Measurements from ENCODE around the gene QKI. TPM values are rescaled to one million over a fixed set of nuclear protein-coding genes. Genes with fewer than 3 reads are reported as not detected.

Gene QKI
- total RNA-seq, 1 donor from 2014 or later, result 234 TPM

DNA sequence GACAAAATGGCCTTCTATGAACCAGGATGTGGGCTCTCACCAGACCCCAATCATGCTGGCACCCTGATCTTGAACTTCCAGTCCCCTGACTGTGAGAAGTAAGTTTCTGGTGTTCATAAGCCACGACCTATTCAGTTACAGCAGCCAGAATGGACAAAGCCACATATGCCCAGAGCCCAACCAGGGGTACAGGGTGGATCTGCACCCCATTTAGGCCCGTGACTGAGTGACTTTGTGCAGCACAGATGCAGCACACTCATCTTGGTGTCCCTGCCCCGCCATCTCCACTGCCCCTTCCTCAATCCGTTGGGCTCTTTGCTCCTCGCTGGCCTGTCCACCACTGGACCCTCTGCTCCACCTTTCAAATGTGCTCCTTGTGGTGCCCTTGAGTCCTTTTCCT, 205.6 kb downstream of the QKI start:
- intact Hi-C loops (cut with DNase I), result no loop called here
- ATAC-seq, result no peak
- no peaks in the 10 kb centered on the region for H3K27me3 ChIP-seq
- H3K4me1 ChIP-seq, result no peaks in the 10 kb centered on the region
- no peak overlapping the region for H3K27ac ChIP-seq
- H3K4me3 ChIP-seq, result no peak overlapping the region
- no peak for DNase-seq
- TF ChIP-seq, protein P1, sequence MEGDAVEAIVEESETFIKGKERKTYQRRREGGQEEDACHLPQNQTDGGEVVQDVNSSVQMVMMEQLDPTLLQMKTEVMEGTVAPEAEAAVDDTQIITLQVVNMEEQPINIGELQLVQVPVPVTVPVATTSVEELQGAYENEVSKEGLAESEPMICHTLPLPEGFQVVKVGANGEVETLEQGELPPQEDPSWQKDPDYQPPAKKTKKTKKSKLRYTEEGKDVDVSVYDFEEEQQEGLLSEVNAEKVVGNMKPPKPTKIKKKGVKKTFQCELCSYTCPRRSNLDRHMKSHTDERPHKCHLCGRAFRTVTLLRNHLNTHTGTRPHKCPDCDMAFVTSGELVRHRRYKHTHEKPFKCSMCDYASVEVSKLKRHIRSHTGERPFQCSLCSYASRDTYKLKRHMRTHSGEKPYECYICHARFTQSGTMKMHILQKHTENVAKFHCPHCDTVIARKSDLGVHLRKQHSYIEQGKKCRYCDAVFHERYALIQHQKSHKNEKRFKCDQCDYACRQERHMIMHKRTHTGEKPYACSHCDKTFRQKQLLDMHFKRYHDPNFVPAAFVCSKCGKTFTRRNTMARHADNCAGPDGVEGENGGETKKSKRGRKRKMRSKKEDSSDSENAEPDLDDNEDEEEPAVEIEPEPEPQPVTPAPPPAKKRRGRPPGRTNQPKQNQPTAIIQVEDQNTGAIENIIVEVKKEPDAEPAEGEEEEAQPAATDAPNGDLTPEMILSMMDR (IDR thresholded peaks at IDR 0.05), result no peak
- H3K36me3 ChIP-seq, result no peaks in the 10 kb centered on the region
- H3K9me3 ChIP-seq, result no peaks in the 10 kb centered on the region

DNA sequence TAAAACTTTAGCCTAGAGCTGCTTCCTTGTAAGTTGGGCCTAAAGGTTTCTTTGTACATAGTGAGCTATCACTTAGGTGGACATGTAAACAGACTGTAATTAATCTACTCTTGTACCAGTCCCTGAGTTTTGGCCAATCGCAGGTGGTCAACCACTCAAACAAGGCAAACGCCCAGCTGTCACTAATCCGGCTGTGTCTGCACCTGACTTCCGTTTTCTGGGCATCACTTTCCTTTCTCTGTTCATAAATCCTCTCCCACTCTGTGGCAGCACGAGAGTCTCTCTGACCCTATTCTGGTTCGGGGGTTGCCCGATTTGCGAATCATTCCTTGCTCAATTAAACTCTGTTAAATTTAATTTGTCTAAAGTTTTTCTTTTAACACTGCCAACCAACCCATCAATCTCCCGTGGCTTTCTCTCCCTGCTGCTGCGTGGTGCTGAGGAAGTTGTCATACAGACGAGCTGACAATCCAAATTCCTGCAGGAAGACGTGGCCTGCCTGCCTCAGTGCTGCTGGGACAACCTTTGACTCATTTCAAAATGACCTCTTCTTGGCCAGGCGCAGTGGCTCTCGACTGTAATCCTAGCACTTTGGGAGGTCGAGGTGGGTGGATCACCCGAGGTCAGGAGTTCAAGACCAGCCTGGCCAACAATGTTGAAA, 206.3 kb downstream of the QKI start:
- intact Hi-C loops (cut with DNase I), result no loop called here
- H3K4me1 ChIP-seq, result no peaks in the 10 kb centered on the region
- H3K27me3 ChIP-seq, result no peaks in the 10 kb centered on the region
- TF ChIP-seq, protein P1 (IDR thresholded peaks at IDR 0.05), result no peak
- no peaks in the 10 kb centered on the region for H3K9me3 ChIP-seq
- no peak overlapping the region for H3K27ac ChIP-seq
- H3K36me3 ChIP-seq, result no peaks in the 10 kb centered on the region
- H3K4me3 ChIP-seq, result no peak overlapping the region
- ATAC-seq, result no peak
- no peak for DNase-seq

DNA sequence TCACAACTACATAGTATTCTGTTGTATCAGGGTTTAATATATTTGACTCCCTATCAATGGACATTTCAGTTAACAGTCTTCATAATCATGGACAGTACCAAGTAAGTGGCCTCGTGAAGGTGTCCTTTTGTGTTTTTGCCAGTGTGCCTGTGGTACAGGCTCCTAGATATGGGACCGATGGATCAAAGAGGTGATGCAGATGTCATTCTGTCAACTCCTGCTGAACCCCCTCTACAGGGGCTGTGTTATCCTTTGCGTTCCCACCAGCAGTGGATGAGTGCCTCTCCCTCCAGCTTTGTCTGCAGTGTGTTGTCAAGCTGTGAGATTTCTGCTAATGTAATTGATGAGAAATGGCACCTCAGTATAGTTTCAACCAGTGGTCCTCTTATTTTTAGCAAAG, 210.7 kb downstream of the QKI start:
- Histone ChIP-seq H3K4me3 (no peak overlapping the region), H3K9me3 (no peaks in the 10 kb centered on the region), H3K36me3 (no peaks in the 10 kb centered on the region), H3K27ac (no peak overlapping the region), H3K27me3 (peaks cover under 1% of the 10 kb centered on the region), H3K4me1 (no peaks in the 10 kb centered on the region)
- intact Hi-C loops (cut with DNase I), result no loop called here
- DNase-seq, result no peak
- TF ChIP-seq, protein P1 (IDR thresholded peaks at IDR 0.05), result no peak
- no peak for ATAC-seq

DNA sequence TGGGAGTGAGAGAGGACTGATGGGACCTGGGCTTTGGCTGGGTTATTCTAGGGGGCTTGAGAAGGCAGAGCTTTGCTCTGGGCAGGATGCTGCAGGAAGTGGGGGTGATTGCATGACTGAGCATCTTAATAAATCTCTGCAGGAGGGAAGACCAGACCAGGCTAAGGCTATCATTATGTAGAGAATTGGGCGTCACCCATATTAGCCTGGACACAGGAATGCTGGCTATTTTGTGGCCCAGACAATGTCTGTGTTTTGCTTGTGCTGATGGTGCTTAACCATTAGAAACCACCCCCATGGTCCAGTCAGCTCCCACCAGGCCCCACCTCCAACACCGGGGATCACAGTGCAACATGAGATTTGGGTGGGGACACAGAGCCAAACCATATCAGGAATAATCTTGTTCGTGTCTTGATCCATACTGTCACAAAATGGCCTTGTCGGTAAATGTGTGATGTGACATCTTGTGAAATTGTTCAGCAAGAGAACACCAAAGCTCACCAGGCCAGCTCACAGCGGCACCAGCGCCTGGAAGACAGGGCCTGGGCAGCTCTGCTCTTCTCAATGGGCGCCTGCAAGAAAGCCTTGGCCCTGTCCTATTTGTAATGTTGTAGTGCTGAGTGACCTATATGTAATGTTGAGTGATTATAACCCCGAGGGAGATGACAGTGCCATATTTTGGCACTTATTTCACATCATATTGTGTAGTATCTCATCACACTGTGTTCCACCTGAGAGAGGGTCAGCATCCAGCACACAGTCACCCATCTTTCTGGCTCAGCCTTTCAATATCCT, 211.8 kb downstream of the QKI start:
- Histone ChIP-seq H3K27me3 (peaks cover 10% of the 10 kb centered on the region), H3K36me3 (no peaks in the 10 kb centered on the region), H3K27ac (no peak overlapping the region), H3K9me3 (no peaks in the 10 kb centered on the region), H3K4me3 (no peak overlapping the region), H3K4me1 (no peaks in the 10 kb centered on the region)
- DNase-seq, result no peak
- TF ChIP-seq, protein P1 (IDR thresholded peaks at IDR 0.05), result no peak
- ATAC-seq, result no peak
- intact Hi-C loops (cut with DNase I), result no loop called here

DNA sequence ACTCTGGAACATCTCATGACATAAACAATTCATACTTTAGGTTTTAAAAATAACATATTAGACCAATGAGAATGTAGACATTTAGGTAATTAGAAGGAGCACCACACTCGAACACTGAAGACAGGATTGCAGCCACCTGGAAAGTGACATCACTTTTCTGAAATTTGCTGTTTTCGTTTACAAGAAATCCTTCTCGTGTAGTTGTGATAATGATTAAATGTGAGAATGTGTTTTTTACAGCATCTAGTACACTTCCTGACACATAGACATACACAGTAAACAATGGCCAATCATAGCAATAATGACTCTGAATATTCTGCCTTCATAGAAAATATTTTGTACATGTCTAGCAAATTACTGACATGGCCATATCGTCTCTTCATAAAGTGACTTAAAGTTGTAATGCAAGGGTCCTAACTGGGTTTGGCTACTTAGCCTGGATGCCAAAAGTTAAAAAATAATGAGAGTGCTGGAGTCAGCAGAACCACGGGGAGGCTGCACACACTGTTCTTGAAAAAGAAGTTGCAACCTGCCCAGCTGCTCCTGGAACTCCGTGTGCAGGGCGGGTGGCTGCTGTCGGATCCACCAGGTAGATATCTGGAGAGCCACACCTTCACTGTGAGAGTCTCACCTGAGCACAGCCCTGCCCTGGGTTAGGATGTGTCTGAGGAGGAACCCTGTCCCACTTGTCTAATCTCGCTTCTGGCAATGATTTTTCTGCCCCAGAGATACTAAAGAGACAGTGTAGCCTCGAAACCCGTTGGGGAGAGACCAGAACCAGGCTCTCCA, 212.9 kb downstream of the QKI start:
- intact Hi-C loops (cut with DNase I), result no loop called here
- no peak for ATAC-seq
- TF ChIP-seq, protein P1 (IDR thresholded peaks at IDR 0.05), result no peak

More for the DNA sequence above, 212.9 kb downstream of the QKI start:
- no peak overlapping the region for H3K4me3 ChIP-seq
- no peaks in the 10 kb centered on the region for H3K36me3 ChIP-seq
- DNase-seq, result no peak
- H3K4me1 ChIP-seq, result no peaks in the 10 kb centered on the region
- H3K27me3 ChIP-seq, result peaks cover 19% of the 10 kb centered on the region
- no peaks in the 10 kb centered on the region for H3K9me3 ChIP-seq
- H3K27ac ChIP-seq, result no peak overlapping the region

Measured in upper lobe of right lung (tissue), 1 donor.